ENCODE data around the gene TEKTIP1. TPM values are rescaled to one million over a fixed set of nuclear protein-coding genes. Genes with fewer than 3 reads are reported as not detected.

TEKTIP1 gene
- total RNA-seq: not detected in 2 replicates

GRCh38 chr19:3538965-3539755 is at the start of gene TEKTIP1:
TEKTIP1 (plus strand) TSS chr19:3539174; CDS start chr19:3539178, 4 bp downstream.

DNA sequence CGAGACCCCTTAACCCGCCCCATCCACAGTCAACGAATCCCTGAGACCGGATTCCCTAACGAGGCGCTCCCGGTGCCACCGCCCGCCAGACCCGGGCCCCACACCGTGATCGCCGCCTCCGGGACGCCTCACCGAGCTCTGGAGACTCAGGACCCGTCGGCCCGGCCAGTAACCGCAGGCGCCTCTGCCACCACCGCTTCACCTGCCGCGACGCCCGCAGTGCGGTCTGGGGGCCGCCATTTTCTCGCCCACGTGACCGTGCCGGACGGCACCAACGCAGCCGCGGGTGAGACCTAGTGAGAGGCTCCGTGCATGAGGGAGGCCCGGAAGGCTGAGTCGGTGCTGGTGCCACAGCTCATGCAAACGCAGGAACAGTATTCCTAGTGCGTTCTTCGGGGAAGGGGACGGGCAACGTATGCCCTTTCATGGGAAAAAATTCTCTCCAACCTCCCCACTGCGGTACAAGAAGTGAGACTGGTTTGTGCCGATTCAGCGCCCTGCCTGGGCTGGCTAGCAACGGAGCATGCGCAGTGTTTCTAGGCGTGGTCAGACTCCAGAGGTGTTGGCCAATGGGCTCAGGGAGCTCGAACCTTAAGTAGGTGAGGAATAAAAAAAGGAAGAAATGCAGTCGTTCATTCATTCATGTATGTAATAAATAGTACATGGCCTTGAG is 38.4 kb upstream of the TEKTIP1 start, which contains the start of gene DOHH:
DOHH (minus strand) TSS at position 246 of the 673 bp plus-strand sequence. CDS start 3,860 bp downstream, outside the sequence.

GRCh38 chr19:3505598-3506383 is 33.2 kb upstream of the TEKTIP1 start, which contains the start of gene FZR1:
FZR1 (plus strand) TSS chr19:3506311; CDS start chr19:3522990, 16,679 bp downstream.

GRCh38 chr19:3557461-3558248 is 18.7 kb downstream of the TEKTIP1 start, which contains the start of gene MFSD12:
MFSD12 (minus strand) TSS chr19:3557586; CDS start chr19:3557403, 183 bp downstream.

GRCh38 chr19:3572855-3573161 is 33.8 kb downstream of the TEKTIP1 start, which contains the start of gene HMG20B:
HMG20B (plus strand) TSS chr19:3572944; CDS start chr19:3573310, 366 bp downstream.

GRCh38 chr19:3585301-3586126 is 46.5 kb downstream of the TEKTIP1 start, which contains the start of gene GIPC3:
GIPC3 (plus strand) TSS chr19:3585478; CDS start chr19:3585598, 120 bp downstream.

Small RNA genes lying within 50 kb of the gene (small RNA-seq; reads per million reads assigned to genes)
- gene AC005786.1 (not detected), gene RF00212 (not detected)

Other genes starting within 250 kb of the TEKTIP1 start
- gene NFIC, start 172.6 kb upstream of the TEKTIP1 start, total RNA-seq: 55.2 and 83.0 TPM in 2 replicates
- not detected in 2 replicates for gene SMIM24, start 58.6 kb upstream of the TEKTIP1 start, total RNA-seq
- gene SMIM44, start 55.7 kb upstream of the TEKTIP1 start, total RNA-seq: not detected in 2 replicates
- gene DOHH, start 38.5 kb upstream of the TEKTIP1 start, total RNA-seq: 9.6 and 10.1 TPM in 2 replicates
- 31.0 and 39.8 TPM in 2 replicates for gene FZR1, start 32.9 kb upstream of the TEKTIP1 start, total RNA-seq
- gene MFSD12, start 18.4 kb downstream of the TEKTIP1 start, total RNA-seq: 60.5 and 71.3 TPM in 2 replicates
- gene HMG20B, start 33.8 kb downstream of the TEKTIP1 start, total RNA-seq: 77.7 and 82.0 TPM in 2 replicates
- 0.79 and 0.93 TPM in 2 replicates for gene GIPC3, start 46.3 kb downstream of the TEKTIP1 start, total RNA-seq
- gene TBXA2R, start 67.7 kb downstream of the TEKTIP1 start, total RNA-seq: 1.3 and 1.9 TPM in 2 replicates
- gene CACTIN, start 87.6 kb downstream of the TEKTIP1 start, total RNA-seq: 24.5 and 27.1 TPM in 2 replicates
- gene PIP5K1C, start 161.3 kb downstream of the TEKTIP1 start, total RNA-seq: 23.5 and 29.3 TPM in 2 replicates
- gene TJP3, start 169.2 kb downstream of the TEKTIP1 start, total RNA-seq: not detected in 2 replicates
- 17.7 and 18.6 TPM in 2 replicates for gene APBA3, start 222.5 kb downstream of the TEKTIP1 start, total RNA-seq
- gene MRPL54, start 223.5 kb downstream of the TEKTIP1 start, total RNA-seq: 43.4 and 49.3 TPM in 2 replicates
- gene RAX2, start 233.1 kb downstream of the TEKTIP1 start, total RNA-seq: not detected in 2 replicates
- gene MATK, start 247.2 kb downstream of the TEKTIP1 start, total RNA-seq: 0.29 TPM in 1 of 2 replicates, not detected in the other

Measured in thoracic aorta endothelial cell (primary cell).